Testis (tissue), 2 donors: ENCODE measurements around the gene MIGA1.
"Not testable (repeated sequence)": the region's sequence is repeated elsewhere in the genome, so short reads cannot be mapped to it uniquely, and the experiment has no call there.

Source experiments
- CTCF ChIP-seq, 3 experiments: fragments of 450-650 bp in 2 of 3; fragments of 200-600 bp in 1 of 3; sonication (generic) in 1 of 3; IDR thresholded peaks; one replicate each; pipeline ENCODE4 v1.5.1; 2016 to 2019; ENCODE audit warnings: antibody characterized with exemption in 3 of 3, mild to moderate bottlenecking in 2 of 3, moderate library complexity in 1 of 3
- POLR2A ChIP-seq: fragments of 450-650 bp; IDR thresholded peaks from one replicate; pipeline ENCODE4 v1.6.1; 2017; ENCODE audit warnings: antibody characterized with exemption, mild to moderate bottlenecking, moderate library complexity

GRCh38 chr1:77786093-77786741 is 6.8 kb downstream of the MIGA1 start:
- not testable (repeated sequence) for TF ChIP-seq CTCF (IDR thresholded peaks at IDR 0.05); POLR2A
